ENCODE measurements around the gene DNM3.
"Not testable (repeated sequence)": the region's sequence is repeated elsewhere in the genome, so short reads cannot be mapped to it uniquely, and the experiment has no call there.

Gene DNM3

GRCh38 chr1:172068334-172068733 is 227.0 kb downstream of the DNM3 start:
- no peak for DNase-seq (ENCODE audit: low read depth, low spot score)
- Histone ChIP-seq H3K27ac (no peak overlapping the region), H3K36me3 (ENCODE audit: insufficient read depth, low read length) (no peaks in the 10 kb centered on the region), H3K9me3 (ENCODE audit: low read depth, low read length) (no peaks in the 10 kb centered on the region), H3K4me3 (no peak overlapping the region), H3K9ac (ENCODE audit: insufficient read length) (no peak overlapping the region)
- TF ChIP-seq POLR2AphosphoS5 (IDR thresholded peaks at IDR 0.05; ENCODE audit: borderline replicate concordance, low read depth, low read length) = no peak
- TF ChIP-seq FOXP2 (optimal IDR thresholded peaks at IDR 0.05; ENCODE audit: control extremely low read depth, extremely low read length, insufficient read depth) = no peak
- TF ChIP-seq EZH2 (IDR thresholded peaks at IDR 0.05) = no peak

DNA sequence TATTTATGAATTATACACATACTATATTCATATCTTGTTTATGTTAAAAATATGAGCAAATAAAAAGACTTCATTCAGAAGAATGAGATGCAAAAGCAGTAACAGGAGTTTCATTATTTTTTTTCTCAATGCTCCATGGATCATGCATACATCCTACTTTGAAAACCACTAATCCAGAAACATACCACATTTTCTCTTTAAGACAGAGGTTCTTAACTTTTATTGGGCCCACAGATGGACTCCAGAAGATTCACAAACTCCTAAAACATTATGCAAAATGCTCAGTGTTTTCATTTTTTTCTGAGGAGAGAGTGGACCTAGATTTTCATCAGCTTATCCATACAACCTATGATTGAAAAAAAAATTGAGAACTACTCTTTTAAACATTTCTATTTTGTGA is 227.8 kb downstream of the DNM3 start:
- Histone ChIP-seq H3K27ac (no peak overlapping the region), H3K36me3 (ENCODE audit: insufficient read depth, low read length) (no peaks in the 10 kb centered on the region)
- TF ChIP-seq FOXP2 (optimal IDR thresholded peaks at IDR 0.05; ENCODE audit: control extremely low read depth, extremely low read length, insufficient read depth) = no peak
- TF ChIP-seq EZH2 (IDR thresholded peaks at IDR 0.05) = no peak
- TF ChIP-seq POLR2AphosphoS5 (IDR thresholded peaks at IDR 0.05; ENCODE audit: borderline replicate concordance, low read depth, low read length) = no peak

DNA sequence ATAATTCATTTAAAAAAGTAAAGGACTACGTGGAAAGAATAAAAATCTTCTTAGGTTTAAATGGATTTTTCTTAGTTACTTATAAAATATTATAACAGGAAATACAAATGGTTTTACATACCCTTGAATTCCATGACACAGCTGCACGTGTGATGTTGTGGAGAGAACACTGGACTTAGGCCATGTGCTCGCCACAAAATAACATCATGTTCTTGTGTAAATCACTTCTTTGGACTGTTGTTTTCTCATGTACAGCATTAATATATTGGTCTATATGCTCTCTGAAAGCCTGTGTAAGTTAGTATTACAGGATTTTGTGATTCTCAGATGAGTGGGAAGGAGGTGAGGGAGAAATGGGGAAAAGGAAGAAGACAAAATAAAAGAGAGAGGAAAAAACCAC is 228.2 kb downstream of the DNM3 start:
- H3K27ac ChIP-seq = no peak overlapping the region
- H3K9ac ChIP-seq (ENCODE audit: insufficient read length) = no peak overlapping the region
- H3K36me3 ChIP-seq (ENCODE audit: insufficient read depth, low read length) = no peaks in the 10 kb centered on the region
- no peak overlapping the region for H3K4me3 ChIP-seq
- no peak for TF ChIP-seq FOXP2 (optimal IDR thresholded peaks at IDR 0.05; ENCODE audit: control extremely low read depth, extremely low read length, insufficient read depth)
- TF ChIP-seq POLR2AphosphoS5 (IDR thresholded peaks at IDR 0.05; ENCODE audit: borderline replicate concordance, low read depth, low read length) = no peak
- TF ChIP-seq EZH2 (IDR thresholded peaks at IDR 0.05) = no peak
- no peaks in the 10 kb centered on the region for H3K9me3 ChIP-seq (ENCODE audit: low read depth, low read length)
- no peak for DNase-seq (ENCODE audit: low read depth, low spot score)

More for the DNA sequence above, 227.8 kb downstream of the DNM3 start:
- H3K4me3 ChIP-seq = no peak overlapping the region
- no peak overlapping the region for H3K9ac ChIP-seq (ENCODE audit: insufficient read length)
- no peaks in the 10 kb centered on the region for H3K9me3 ChIP-seq (ENCODE audit: low read depth, low read length)
- DNase-seq (ENCODE audit: low read depth, low spot score) = no peak

- DNase-seq (ENCODE audit: low read depth, low spot score) = no peak
- no peaks in the 10 kb centered on the region for H3K9me3 ChIP-seq (ENCODE audit: low read depth, low read length)
- H3K9ac ChIP-seq (ENCODE audit: insufficient read length) = no peak overlapping the region
- no peaks in the 10 kb centered on the region for H3K36me3 ChIP-seq (ENCODE audit: insufficient read depth, low read length)
- H3K4me3 ChIP-seq = no peak overlapping the region
- no peak overlapping the region for H3K27ac ChIP-seq
- no peak for TF ChIP-seq POLR2AphosphoS5 (IDR thresholded peaks at IDR 0.05; ENCODE audit: borderline replicate concordance, low read depth, low read length)
- TF ChIP-seq FOXP2 (optimal IDR thresholded peaks at IDR 0.05; ENCODE audit: control extremely low read depth, extremely low read length, insufficient read depth) = no peak
These were observed 228.8 kb downstream of the DNM3 start for GRCh38 chr1:172070055-172070454.

GRCh38 chr1:172071746-172072145 is 230.4 kb downstream of the DNM3 start:
- Histone ChIP-seq H3K36me3 (ENCODE audit: insufficient read depth, low read length) (no peaks in the 10 kb centered on the region), H3K9me3 (ENCODE audit: low read depth, low read length) (no peaks in the 10 kb centered on the region), H3K27ac (no peak overlapping the region), H3K4me3 (no peak overlapping the region), H3K9ac (ENCODE audit: insufficient read length) (no peak overlapping the region)
- DNase-seq (ENCODE audit: low read depth, low spot score) = no peak
- TF ChIP-seq POLR2AphosphoS5 (IDR thresholded peaks at IDR 0.05; ENCODE audit: borderline replicate concordance, low read depth, low read length) = no peak
- no peak for TF ChIP-seq EZH2 (IDR thresholded peaks at IDR 0.05)
- TF ChIP-seq FOXP2 (optimal IDR thresholded peaks at IDR 0.05; ENCODE audit: control extremely low read depth, extremely low read length, insufficient read depth) = no peak

GRCh38 chr1:172079859-172080258 is 238.6 kb downstream of the DNM3 start:
- H3K27ac ChIP-seq; H3K4me3 ChIP-seq; H3K36me3 ChIP-seq (ENCODE audit: insufficient read depth, low read length); DNase-seq (ENCODE audit: low read depth, low spot score); H3K9ac ChIP-seq (ENCODE audit: insufficient read length); H3K9me3 ChIP-seq (ENCODE audit: low read depth, low read length): not testable (repeated sequence)

DNA sequence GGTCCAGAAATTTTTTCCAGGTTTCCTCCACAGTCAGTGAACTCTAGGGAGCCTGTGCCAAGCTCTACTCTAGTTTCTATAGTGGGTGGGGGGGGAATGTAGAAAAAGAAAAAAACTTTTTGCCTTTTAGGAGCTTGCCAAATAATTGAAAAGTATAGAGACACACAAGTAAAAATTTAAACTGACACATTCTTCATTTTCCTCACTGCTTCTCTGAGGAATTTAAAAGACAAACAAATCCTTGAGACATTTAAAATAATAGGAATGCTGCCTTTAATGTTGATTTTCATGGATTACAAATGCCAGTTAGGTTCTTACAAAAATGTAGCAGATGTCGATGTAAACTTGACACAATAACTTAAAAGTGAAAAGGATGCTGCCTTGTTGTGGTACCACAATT is 241.9 kb downstream of the DNM3 start:
- no peak overlapping the region for H3K27ac ChIP-seq
- no peak for TF ChIP-seq FOXP2 (optimal IDR thresholded peaks at IDR 0.05; ENCODE audit: control extremely low read depth, extremely low read length, insufficient read depth)
- TF ChIP-seq POLR2AphosphoS5 (IDR thresholded peaks at IDR 0.05; ENCODE audit: borderline replicate concordance, low read depth, low read length) = no peak
- no peak for TF ChIP-seq EZH2 (IDR thresholded peaks at IDR 0.05)
- H3K4me3 ChIP-seq = no peak overlapping the region

GRCh38 chr1:172084876-172085275 is 243.6 kb downstream of the DNM3 start:
- H3K36me3 ChIP-seq (ENCODE audit: insufficient read depth, low read length) = no peaks in the 10 kb centered on the region
- no peak overlapping the region for H3K4me3 ChIP-seq
- H3K9me3 ChIP-seq (ENCODE audit: low read depth, low read length) = no peaks in the 10 kb centered on the region
- no peak overlapping the region for H3K27ac ChIP-seq
- TF ChIP-seq POLR2AphosphoS5 (IDR thresholded peaks at IDR 0.05; ENCODE audit: borderline replicate concordance, low read depth, low read length) = no peak
- TF ChIP-seq FOXP2 (optimal IDR thresholded peaks at IDR 0.05; ENCODE audit: control extremely low read depth, extremely low read length, insufficient read depth) = no peak
- no peak for TF ChIP-seq EZH2 (IDR thresholded peaks at IDR 0.05)
- H3K9ac ChIP-seq (ENCODE audit: insufficient read length) = no peak overlapping the region
- DNase-seq (ENCODE audit: low read depth, low spot score) = no peak

More for the DNA sequence above, 241.9 kb downstream of the DNM3 start:
- H3K36me3 ChIP-seq (ENCODE audit: insufficient read depth, low read length) = no peaks in the 10 kb centered on the region
- DNase-seq (ENCODE audit: low read depth, low spot score) = no peak
- no peaks in the 10 kb centered on the region for H3K9me3 ChIP-seq (ENCODE audit: low read depth, low read length)
- no peak overlapping the region for H3K9ac ChIP-seq (ENCODE audit: insufficient read length)

DNA sequence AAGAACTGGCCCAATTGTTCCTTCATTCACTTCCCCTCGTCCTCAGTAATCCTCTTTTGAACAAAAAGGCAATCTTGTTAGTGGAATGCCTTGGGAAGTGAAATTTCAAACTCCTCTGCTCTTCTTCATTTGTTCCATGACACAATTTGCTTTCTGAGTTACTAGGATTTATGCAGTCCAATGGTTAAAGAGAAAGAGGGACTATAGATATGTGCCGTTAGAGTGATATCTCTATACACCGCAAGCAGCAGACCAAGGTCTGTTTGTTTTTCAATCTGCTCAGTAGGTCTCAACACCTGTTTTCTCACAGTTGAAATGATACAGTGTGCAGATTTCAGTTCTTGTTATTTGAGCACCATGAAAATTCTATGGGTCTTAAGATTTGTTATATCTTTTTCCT is 244.0 kb downstream of the DNM3 start:
- H3K9ac ChIP-seq (ENCODE audit: insufficient read length) = no peak overlapping the region
- H3K27ac ChIP-seq = no peak overlapping the region
- DNase-seq (ENCODE audit: low read depth, low spot score) = no peak
- no peaks in the 10 kb centered on the region for H3K36me3 ChIP-seq (ENCODE audit: insufficient read depth, low read length)
- TF ChIP-seq POLR2AphosphoS5 (IDR thresholded peaks at IDR 0.05; ENCODE audit: borderline replicate concordance, low read depth, low read length) (no peak), FOXP2 (optimal IDR thresholded peaks at IDR 0.05; ENCODE audit: control extremely low read depth, extremely low read length, insufficient read depth) (no peak), EZH2 (IDR thresholded peaks at IDR 0.05) (no peak)
- no peak overlapping the region for H3K4me3 ChIP-seq
- no peaks in the 10 kb centered on the region for H3K9me3 ChIP-seq (ENCODE audit: low read depth, low read length)

All from SK-N-MC (cell line).